Measurements from ENCODE around the gene FRAS1.
A peak's percentile ranks its signal among the peaks of the same experiment; 100 is the strongest.
"Not testable (repeated sequence)": the region's sequence is repeated elsewhere in the genome, so short reads cannot be mapped to it uniquely, and the experiment has no call there.

The FRAS1 gene

DNA sequence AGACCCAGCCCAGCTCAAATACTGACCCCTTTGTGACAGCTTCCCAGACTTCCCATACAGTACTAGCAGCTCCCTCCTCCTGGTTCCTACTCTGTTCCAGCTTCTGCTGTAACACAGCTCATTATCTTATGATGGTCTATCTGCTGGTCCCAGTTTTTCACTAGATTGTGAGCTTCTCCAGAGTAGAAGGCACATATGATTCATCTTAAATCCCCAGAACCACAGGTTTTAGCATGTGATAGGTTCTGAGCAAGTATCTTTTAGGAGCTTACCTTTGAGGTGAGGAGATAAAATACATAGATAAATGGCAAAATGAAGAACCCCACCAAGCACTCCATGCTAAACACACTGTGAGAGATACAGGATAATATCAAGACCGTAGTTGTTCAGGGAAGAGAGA lies 466.9 kb downstream of the FRAS1 start:
- no peak for DNase-seq

DNA sequence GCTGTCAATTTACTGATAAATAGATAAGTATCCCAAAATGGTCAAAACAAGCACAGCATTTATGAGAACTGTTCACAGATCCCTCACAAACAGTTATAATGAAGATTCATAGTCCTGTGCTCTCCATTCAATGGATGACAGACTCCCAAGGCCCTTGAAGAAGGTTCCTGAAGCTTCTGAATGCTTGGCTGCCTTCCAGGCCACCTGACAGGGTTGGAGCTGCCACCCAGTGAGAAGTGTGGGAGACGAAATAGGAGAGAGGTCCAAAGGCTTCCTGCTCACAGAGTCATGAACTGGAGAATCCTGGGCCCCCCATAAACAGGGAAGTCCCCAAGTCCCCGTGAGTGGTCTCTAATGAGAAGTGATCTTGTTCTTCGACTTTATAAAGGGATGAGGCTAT lies 468.4 kb downstream of the FRAS1 start:
- no peak for DNase-seq

DNA sequence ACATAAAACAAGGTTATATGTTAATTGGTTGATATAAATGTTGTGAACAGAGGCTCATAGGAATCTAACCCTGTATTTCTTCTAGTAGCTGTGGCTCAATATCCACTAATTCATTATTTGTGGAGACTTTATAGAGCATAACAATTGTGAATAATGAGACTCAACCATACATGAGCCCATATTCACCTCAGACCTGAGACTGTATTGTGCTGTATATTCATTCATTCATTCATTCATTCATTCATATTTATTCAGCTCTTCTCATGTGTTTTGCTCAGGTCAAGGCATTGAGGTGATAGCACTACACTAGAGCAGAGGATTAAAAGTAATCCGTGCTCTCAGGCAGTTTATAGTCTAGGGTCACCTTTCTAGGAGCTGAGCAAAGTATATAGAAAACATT lies 470.0 kb downstream of the FRAS1 start:
- DNase-seq = no peak

DNA sequence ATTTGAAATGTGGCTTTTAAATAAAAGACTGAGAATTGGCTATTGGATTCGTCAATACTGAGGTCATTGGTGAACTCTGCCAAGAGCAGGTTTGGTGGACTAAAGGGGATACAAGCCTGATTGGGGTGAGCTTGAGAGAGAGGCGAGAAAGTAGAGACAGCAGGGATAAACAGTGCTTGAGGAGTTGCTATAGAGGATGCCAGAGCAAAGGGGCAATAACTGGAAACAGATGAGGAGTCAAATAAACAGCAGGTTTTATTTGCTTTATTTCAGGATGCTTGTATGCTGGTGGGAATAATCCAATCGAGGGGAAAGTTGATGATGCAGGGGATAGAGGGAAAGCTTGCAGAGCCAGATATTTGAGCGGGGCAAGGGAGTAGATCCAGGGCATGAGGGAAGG lies 470.4 kb downstream of the FRAS1 start:
- no peak for DNase-seq

DNA sequence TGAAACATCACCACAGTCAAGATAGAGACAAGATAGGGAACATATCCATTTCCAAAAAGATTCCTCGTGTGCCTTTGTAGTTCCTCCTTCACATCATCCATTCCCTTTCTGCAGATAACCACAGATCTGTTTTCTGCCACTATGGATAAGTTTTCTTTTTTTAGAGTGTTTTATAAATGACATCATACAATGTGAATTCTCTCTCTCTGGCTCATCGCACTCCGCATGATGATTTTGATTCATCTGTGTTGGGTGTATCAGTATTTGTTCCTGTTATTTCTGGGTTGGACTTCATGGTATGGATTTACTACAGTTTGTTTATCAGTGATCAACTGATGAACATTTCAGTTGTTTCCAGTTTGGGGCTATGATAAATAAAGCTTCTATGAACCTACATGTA lies 471.2 kb downstream of the FRAS1 start:
- DNase-seq = no peak

DNA sequence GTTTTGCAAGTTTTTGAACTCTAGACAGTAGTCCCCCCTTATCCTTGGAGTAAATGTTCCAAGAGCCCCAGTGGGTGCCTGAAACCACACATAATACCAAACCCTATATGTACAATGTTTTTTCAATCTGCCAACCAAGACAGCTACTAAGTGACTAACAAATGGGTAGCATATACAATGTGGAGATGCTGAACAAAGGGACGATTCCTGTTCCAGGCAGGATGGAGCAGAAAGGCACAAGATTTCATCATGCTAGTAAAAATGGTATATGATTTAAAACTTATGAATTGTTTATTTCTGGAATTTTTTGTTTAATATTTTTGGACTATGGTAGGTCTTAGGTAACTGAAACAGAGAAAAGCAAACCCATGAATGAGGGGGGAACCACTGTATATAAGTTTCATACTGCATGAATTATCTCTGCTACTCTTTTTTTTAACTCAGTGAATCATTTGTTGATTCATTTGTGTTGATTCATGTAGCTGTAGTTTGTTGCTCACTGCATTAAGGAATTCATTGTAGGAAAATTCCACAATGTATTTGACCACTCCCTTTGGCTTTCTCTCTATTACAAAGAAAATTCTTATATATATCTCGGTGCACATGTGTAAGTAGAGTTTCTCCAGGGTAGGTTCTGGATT lies 472.6 kb downstream of the FRAS1 start:
- no peak for DNase-seq

DNA sequence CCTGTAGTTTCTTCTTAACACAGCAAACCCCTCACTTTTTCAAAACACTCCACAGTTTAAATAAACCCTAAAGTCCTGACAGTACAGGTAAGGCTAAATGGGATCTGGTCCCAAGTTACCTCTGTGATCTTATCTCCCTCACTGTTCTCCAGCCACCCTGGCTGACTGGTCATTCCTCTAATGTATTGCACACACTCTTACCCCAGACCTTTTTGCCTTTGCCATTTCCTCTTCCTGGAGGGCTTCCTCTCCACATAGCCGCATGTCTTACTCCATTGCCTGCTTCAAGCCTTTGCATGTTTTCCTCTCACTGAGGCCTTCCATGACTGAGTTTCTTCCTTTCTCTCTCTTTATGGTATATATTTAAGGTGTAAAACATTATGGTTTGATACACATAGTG lies 474.9 kb downstream of the FRAS1 start:
- no peak for DNase-seq

DNA sequence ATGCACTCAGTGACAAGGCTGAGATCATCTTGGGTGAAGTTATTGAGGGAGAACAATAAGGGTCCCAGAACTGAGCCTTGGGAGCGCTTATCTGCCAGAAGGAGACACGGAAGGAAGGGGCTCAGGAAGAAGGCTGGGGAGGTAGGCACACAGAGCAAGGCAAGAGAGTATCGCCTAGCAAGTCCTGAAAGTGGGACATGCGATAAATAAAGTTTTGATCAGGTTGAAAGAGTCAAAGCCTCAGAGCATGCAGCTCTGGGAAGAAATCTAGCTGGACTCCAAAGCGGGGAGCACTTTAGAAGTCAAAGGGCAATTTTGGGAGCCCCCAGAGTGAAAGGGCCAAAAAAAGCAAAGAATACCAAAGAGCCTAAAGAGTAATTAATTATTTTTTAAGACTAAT lies 476.7 kb downstream of the FRAS1 start:
- DNase-seq = no peak

DNA sequence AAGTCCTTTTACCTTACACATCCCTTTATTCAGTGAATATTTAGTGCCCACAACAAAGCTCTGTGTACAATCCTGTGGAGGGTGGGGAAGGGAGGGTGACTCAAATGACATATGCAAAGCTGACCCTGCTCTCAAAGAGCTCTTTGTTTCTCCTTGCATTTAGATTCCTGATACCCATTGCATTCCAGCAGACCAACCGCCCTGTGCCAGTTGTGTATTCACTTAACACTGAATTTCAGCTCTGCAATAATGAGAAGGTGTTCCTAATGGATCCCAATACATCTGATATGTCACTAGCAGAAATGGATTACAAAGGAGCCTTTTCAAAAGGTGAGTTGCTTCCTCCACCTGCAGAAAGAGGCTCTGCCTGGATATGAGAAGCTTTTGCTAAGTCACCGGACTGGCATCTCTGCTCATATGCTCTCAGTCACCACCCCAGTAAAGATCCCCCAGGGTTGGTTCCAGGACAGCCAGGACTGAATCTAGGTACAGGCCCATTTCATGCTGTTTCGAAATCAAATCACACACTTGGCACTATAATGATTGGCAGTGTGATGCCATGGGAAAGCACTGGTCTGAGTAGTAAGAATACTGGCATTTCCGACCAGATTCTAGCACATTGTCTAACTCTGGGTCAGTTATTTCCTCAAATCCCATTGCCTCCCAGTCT lies 477.3 kb downstream of the FRAS1 start:
- no peak for DNase-seq

DNA sequence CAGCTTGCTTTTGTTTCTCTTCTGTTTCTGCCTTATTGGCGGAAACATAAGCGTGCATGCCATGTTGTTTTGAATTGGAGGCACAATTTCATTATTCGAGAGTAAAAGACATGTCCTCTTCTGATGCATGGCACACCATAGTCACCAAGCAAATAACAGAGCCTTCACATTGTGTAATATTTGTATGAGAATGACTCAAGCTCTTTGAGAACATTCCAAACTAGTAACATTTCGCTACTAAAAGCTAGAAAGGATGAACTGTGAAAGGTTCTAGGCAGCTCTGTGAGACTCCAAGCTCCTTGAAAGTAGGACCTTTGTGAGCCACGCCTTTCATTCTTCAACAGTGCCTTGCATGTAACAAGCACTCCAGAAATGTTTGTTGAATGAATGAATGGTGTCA lies 485.2 kb downstream of the FRAS1 start:
- no peak for DNase-seq

DNA sequence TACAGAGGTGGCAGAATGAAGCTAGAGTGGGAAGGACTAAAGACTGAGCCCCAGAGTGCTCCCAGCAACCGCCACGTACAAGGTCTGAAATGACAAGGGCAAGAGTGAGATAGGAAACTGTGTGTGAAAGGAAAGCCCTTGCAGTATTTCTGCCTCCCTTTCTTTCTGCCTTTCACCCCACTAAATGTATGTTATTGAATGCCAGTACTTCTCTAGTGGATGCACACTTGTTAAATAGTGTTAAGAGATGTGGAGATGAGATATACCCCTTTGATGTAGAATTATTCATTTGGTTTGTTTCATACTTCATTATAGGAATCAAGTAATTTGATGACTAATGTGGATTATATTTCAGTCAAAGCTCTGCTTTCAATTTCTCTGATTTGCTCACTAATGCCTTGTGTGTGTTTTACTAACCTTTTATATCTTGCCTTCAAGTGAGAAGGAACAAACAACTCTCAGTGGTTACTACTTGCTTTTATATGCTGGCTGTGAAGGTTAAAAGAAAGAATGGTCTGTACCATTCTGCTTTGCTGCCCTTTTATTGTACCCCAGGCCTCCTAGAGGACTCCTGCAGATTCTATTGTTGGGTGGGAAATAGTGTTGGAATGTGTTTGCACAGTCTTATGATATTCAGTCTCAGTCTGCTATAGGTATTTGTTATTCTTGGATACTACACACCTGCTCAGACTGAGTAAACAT lies 486.5 kb downstream of the FRAS1 start:
- peak; percentile 14 for DNase-seq

DNA sequence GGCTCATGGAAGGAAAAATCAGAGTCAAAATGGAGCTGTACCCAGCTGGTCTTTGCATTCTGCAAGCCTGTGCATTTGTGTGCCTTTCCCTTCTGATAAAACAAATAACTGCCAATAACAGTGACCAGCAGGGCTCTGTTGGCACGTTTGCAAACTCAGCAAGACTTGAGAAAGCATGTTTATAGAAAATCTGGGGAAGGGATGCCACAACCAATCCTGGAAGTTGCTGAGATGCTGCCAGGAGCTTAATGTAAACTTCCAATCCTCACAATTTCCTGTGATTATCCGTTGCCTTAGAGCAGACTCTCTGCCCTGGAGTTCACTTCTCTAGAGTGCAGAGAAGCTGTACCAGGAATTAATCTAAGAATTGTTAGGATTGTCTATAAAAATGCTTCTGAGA lies 487.6 kb downstream of the FRAS1 start:
- DNase-seq = no peak

DNA sequence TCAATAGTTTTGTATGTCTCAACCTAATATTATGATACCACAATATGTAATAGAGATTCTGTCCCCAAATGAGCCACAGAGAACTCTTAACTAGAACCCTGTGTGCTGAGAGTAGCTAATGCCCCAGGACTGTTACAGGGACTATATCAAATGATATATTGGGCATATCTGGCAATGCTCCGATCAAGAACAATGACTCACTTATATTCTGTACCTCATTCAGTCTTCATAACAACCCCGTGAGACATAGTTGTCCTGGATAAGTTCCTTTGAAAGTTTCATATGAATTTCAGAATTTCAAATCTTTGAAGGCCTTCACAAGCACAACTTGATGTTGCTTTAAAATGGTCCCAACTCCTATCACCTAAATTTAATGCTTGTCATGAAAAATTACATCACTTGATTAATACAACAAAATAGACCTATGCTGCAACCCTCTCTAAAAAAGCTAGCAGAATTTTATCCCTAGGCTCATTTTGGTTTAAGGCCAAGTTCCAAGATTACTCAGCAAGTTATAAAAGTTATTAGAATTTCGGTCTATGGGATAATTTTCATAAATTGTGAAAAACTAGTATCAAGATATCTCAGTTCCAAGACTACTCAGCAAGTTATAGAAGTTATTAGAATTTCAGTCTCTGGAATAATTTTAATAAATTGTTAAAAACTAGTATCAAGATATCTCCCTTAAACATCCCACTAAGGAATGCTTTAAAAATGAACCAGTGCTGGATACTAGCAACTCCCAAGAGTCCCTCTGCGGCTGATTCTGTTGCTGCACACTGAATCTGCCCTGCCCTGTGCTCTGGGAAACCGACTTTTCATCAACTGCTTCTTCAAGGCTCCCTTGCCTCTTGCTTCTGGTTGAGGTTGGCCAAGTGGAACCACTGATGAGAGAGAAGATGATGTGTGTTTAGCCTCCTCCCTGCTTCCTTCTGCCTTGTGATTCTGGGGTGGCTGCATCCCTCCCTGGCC lies 488.4 kb downstream of the FRAS1 start:
- no peak for DNase-seq

DNA sequence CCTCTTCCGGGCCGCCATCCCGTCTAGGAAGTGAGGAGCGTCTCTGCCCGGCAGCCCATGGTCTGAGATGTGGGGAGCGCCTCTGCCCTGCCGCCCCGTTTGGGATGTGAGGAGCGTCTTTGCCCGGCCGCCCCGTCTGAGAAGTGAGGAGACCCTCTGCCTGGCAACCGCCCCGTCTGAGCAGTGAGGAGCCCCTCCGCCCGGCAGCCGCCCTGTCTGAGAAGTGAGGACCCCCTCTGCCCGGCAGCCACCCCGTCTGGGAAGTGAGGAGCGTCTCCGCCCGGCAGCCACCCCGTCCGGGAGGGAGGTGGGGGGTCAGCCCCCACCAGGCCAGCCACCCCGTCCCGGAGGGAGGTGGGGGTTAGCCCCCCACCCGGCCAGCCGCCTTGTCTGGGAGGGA lies 490.8 kb downstream of the FRAS1 start:
- DNase-seq = not testable (repeated sequence)

DNA sequence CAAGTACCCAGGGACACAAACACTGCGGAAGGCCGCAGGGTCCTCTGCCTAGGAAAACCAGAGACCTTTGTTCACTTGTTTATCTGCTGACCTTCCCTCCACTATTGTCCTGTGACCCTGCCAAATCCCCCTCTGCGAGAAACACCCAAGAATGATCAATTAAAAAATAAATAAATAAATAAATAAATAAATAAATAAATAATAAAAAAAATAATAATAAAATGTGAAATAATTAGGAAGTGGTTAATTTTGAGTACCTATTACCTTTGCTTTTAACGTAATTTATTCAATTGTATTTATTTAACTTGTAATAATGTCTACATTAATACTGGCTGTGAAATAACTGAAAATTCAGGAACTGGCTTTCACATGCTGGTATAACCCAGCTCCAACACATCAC lies 491.8 kb downstream of the FRAS1 start:
- not testable (repeated sequence) for DNase-seq

DNA sequence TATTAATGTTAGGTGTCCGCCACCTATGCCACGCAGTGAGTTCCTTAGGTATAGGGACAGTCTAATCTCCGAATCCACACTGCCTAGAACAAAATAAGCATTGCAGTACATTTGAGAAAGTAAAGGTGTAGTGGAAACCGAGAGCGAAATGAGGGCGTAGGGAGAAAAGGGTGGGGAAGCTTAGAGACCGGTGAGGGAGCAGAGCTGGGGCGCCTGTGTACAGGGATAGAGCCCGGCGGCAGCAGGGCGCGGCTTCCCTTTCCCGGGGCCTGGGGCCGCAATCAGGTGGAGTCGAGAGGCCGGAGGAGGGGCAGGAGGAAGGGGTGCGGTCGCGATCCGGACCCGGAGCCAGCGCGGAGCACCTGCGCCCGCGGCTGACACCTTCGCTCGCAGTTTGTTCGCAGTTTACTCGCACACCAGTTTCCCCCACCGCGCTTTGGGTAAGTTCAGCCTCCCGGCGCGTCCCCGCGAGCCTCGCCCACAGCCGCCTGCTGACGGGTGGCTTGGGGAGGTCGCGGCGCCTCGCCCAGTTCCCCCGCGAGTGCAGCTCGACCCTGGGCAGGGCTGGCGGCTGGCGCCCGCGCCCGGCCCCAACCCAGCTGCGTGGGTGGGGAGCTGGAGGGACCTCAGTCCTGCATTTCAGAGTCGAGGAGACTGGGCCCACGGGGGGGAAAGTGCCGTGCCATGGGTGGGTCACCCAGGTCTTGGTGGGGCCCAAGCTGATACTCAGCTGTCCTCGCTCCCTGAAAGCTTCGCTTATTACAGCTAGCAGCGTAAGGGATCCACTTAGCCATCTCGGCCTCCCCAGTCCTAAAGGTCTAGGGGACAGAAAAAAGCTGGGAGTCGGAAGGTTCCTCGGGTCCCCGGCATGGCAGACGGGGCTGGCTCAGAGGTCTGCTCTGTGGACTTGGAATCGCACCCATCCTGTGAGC lies 494.6 kb downstream of the FRAS1 start, which contains the start of gene ANXA3:
TSS of gene ANXA3 (plus strand) at position 351 of the 932 bp plus-strand sequence. CDS start 2,704 bp downstream, outside the sequence.
- DNase-seq = peak; percentile 4

DNA sequence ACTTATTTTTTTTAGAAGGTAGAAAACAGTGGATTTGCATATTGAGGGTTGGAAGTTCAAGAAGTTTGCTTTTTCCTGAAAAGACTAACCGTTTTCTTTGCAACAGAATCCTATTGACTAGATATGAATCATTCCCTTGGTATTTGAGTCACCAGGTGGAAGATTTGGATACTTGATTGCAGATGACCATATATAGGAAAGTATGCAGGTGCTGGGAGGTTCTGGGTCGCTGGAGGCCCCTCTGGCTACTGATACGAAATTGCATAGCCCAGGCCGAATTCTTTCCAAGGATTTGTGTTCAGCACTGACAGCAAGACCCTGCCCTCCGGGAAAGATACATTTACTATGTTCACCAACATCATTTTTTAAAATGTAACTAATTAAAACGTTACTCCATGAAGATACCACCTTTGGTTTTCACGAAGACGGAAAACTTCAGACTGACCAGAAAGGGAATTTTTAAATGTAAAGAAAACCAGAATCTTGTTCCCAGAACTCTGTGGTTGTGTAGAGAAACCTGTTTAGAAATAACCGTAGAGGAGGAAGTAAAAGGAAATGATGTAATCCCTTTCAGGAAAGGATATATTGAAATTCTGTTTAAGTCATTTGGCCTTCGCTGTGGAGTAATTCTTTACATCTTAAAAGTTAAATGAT lies 495.4 kb downstream of the FRAS1 start:
- DNase-seq = peak; percentile 14

DNA sequence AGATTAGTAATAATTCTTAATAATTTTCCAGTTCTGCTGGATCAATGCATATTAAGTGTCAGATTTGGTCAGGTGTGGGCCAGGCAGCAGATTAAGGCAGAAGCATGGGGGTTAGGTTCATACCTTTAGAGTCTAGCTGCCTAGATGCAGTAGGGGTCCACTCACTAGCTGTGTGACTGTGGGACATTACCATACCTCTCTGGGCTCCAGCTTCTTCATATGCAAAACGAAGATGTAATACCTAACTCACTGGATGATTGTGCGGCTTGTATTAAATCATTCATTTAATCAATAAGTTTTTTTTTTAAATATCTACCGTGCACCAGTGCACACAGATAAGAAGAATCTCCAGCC lies 495.9 kb downstream of the FRAS1 start:
- no peak for DNase-seq

DNA sequence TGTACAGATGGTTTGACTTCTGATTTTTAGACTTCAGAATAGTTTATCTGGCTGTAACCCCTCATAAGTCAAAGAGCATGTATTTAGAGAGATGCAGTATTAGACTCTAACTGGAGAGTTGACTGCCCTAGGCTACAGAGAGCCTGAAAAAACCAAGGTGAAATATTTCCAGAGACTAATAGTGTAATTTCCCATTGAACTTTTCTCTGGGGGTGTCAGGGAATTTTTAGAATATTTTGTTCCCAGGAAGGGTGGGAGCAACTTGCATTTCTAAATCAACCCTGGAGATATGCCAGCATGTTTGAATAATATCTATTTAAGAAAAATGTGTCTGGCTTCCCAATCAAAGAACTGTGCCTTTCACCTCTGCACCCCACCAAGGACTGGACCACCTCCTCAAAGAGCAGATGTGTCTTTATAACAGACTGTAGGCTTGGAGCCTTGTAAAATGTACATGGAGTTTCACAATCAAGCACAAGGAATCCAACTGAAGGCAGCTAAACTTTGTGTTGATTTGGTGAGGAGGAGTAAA lies 496.5 kb downstream of the FRAS1 start:
- DNase-seq = no peak

DNA sequence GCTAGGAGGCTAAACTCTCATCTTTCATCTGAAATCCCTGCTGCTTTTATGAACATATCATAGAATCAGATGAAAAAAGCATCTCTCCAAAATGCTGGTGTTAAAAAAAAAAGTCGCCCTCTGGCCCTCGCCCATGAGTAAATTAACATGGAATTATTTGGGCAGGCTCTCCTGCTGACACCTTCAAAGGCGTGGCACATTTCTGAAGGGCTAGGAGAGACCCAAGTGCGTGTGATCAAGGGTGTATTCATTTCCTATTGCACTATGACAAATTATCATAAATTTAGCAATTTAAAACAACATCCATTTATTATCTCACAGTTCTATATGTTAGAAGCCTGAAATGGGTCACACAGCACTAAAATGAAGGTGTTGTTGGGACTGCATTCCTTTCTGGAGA lies 499.5 kb downstream of the FRAS1 start:
- no peak for DNase-seq

DNA sequence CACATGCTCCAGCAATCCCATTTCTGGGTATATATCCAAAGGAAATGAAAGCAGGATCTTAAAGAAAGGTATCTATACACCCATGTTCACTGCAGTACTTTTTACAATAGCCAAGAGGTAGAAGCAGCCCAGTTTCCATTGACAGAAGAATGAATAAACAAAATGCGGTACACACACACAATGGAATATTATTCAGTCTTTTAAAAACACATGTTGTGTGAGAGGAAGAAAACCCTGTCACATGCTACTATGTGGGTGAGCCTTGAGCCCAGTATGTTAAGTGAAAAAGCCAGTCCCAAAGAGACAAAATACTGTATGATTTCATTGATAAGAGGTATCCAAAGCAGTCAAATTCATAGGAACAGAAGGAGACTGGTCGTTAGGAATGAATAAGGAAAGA lies 500.7 kb downstream of the FRAS1 start:
- DNase-seq = no peak

Data from activated CD4-positive, alpha-beta T cell treated with anti-CD3 and anti-CD28 coated beads, Interleukin-2, amount 50 U/mL, for 16 hours (primary cell).